Endothelial cell of umbilical vein (primary cell): ENCODE data around the gene PIP5K1A. TPM values are rescaled to one million over a fixed set of nuclear protein-coding genes. Genes with fewer than 3 reads are reported as not detected.

Source experiments
- BruUV-seq: library from RNA; stranded (reverse); fragments of 400-500 nt; replicated peaks from 2 replicates; lab custom pipeline; 2021; lab: Mats Ljungman, UMichigan
- CTCF ChIA-PET: fragments of 300-600, 350-600 bp; sonication (Branson Sonifier 250); formaldehyde crosslinking; loops from one replicate; lab custom pipeline; 2021; ENCODE audit warnings: antibody characterized with exemption, inconsistent platforms; lab: Charles Lee
- POLR2A ChIA-PET: fragments of 300-600, 350-600 bp; sonication (Branson Sonifier 250); formaldehyde crosslinking; loops from one replicate; lab custom pipeline; 2021; ENCODE audit warnings: antibody characterized with exemption, inconsistent platforms; lab: Charles Lee
- DNase-seq: peaks from one replicate; pipeline ENCODE4 v3.0.0-alpha.2; 2011; ENCODE audit warnings: low read depth, low spot score
- FAIRE-seq: peaks from 2 replicates; lab custom pipeline; 2011; peaks lifted over from hg19 to GRCh38; lab: Jason Lieb, UNC
- H2AFZ ChIP-seq: 2 replicates; pipeline ENCODE4 v1.6.0; 2012; ENCODE audit warnings: low read depth, low read length, control low read depth, inconsistent platforms
- H3K27ac ChIP-seq: 2 replicates; pipeline ENCODE4 v1.5.1; 2011; ENCODE audit warnings: low read depth, mild to moderate bottlenecking, control low read depth, low read length, moderate library complexity; ENCODE audit not compliant: insufficient read depth
- H3K27me3 ChIP-seq, 2 experiments: 2 replicates each; pipeline versions ENCODE4 v1.6.0 to v1.6.1; 2011; ENCODE audit warnings: low read length in 2 of 2, mixed read lengths in 1 of 2; ENCODE audit not compliant: control insufficient read depth in 2 of 2, insufficient read depth in 2 of 2
- H3K36me3 ChIP-seq, 2 experiments: 2 replicates in 1 of 2; 3 replicates in 1 of 2; pipeline ENCODE4 v1.5.1; 2011; ENCODE audit warnings: low read length in 2 of 2, mild to moderate bottlenecking in 1 of 2, moderate library complexity in 1 of 2; ENCODE audit not compliant: control insufficient read depth in 2 of 2, insufficient read depth in 2 of 2; ENCODE audit errors: extremely low read depth in 1 of 2
- H3K4me1 ChIP-seq: 3 replicates; pipeline ENCODE4 v1.5.1; 2011; ENCODE audit warnings: mild to moderate bottlenecking, low read length; ENCODE audit not compliant: control insufficient read depth, insufficient read depth; ENCODE audit errors: extremely low read depth
- H3K4me2 ChIP-seq: 2 replicates; pipeline ENCODE4 v1.6.1; 2011; ENCODE audit warnings: low read length, control low read depth, mixed read lengths; ENCODE audit not compliant: insufficient read depth
- H3K4me3 ChIP-seq, 3 experiments: fragments of 200-600 bp in 1 of 3; sonication (generic), shearing (Covaris generic) in 1 of 3; replicated peaks in 1 of 3; 2 replicates each; pipeline ENCODE4 v1.5.1; 2011 to 2016; ENCODE audit warnings: control low read depth in 3 of 3, low read length in 3 of 3, mild to moderate bottlenecking in 2 of 3, inconsistent platforms in 1 of 3, low read depth in 1 of 3, moderate library complexity in 1 of 3; ENCODE audit not compliant: insufficient read depth in 1 of 3
- H3K79me2 ChIP-seq: 2 replicates; pipeline ENCODE4 v1.6.0; 2012; ENCODE audit warnings: low read length, inconsistent platforms; ENCODE audit not compliant: control insufficient read depth, insufficient read depth
- H3K9ac ChIP-seq: replicated peaks from 2 replicates; pipeline ENCODE3; 2011; ENCODE audit warnings: low read length, control low read depth; ENCODE audit not compliant: insufficient read depth; ENCODE audit errors: extremely low read depth
- H3K9me1 ChIP-seq: replicated peaks from 3 replicates; pipeline ENCODE4 v1.6.0; 2011; ENCODE audit warnings: mild to moderate bottlenecking, low read length; ENCODE audit not compliant: control insufficient read depth, insufficient read depth; ENCODE audit errors: extremely low read depth
- H3K9me3 ChIP-seq: replicated peaks from 2 replicates; pipeline ENCODE4 v1.5.1; 2012; ENCODE audit warnings: low read length, inconsistent platforms; ENCODE audit not compliant: control insufficient read depth, insufficient read depth
- H4K20me1 ChIP-seq: replicated peaks from 2 replicates; pipeline ENCODE3; 2011; ENCODE audit warnings: mild to moderate bottlenecking, low read length; ENCODE audit not compliant: control insufficient read depth, insufficient read depth; ENCODE audit errors: extremely low read depth
- EZH2 ChIP-seq: IDR thresholded peaks from 2 replicates; pipeline ENCODE4 v1.6.1; 2012; ENCODE audit warnings: borderline replicate concordance, low read depth, mild to moderate bottlenecking, moderate library complexity, low read length, inconsistent platforms; ENCODE audit not compliant: severe bottlenecking
- FOS ChIP-seq: IDR thresholded peaks from 2 replicates; pipeline ENCODE4 v1.6.1; 2011; ENCODE audit warnings: mild to moderate bottlenecking, low read length, moderate library complexity, borderline replicate concordance; ENCODE audit not compliant: insufficient read depth
- GATA2 ChIP-seq: IDR thresholded peaks from 2 replicates; pipeline ENCODE4 v1.7.0; 2011; ENCODE audit warnings: low read depth, mild to moderate bottlenecking, moderate library complexity, mixed read lengths, low read length; ENCODE audit not compliant: insufficient read length, insufficient read depth
- JUN ChIP-seq: IDR thresholded peaks from 2 replicates; pipeline ENCODE4 v1.6.1; 2011; ENCODE audit warnings: borderline replicate concordance, low read depth; ENCODE audit not compliant: insufficient read length, insufficient read depth
- MYC ChIP-seq: IDR thresholded peaks from one replicate; pipeline ENCODE4 v1.6.1; 2011; ENCODE audit warnings: mild to moderate bottlenecking, low read depth, low read length
- POLR2A ChIP-seq: IDR thresholded peaks from 2 replicates; pipeline ENCODE4 v1.6.1; 2012; ENCODE audit warnings: low read depth, mild to moderate bottlenecking, control low read depth, low read length
- POLR2AphosphoS5 ChIP-seq: IDR thresholded peaks from 2 replicates; pipeline ENCODE4 v1.6.1; 2012; ENCODE audit warnings: low read depth, mild to moderate bottlenecking, control low read depth, low read length, moderate library complexity; ENCODE audit not compliant: insufficient read depth
- dilution Hi-C: fragments of 300-500 bp; cut with MboI; formaldehyde crosslinking; loops from one replicate; pipeline ENCODE4 v1.15.0; 2019; ENCODE audit warnings: low sequenced_read_pairs; ENCODE audit not compliant: extremely low pct_ligation_motif_present
- intact Hi-C: fragments of 100-400 bp; cut with micrococcal nuclease; formaldehyde crosslinking; loops from one replicate; pipeline ENCODE4 v1.10.0; 2022
- polyA plus RNA-seq, 4 experiments: library from polyadenylated mRNA; depleted of rRNA in 3 of 4; stranded (reverse) in 3 of 4; unstranded in 1 of 4; fragments of >200 nt; gene quantifications; 2 replicates each; pipeline versions ENCODE4 v1.2.1 to v1.2.3, GENCODE V29; 2011 to 2012; ENCODE audit warnings: missing spikeins in 1 of 4
- total RNA-seq: library from RNA; stranded (reverse); gene quantifications from 2 replicates; pipeline ENCODE4 v1.2.3, GENCODE V29; 2021
- TF ChIP-seq, protein P1 (sequence below): IDR thresholded peaks from 2 replicates; pipeline ENCODE4 v1.6.1; 2011; ENCODE audit not compliant: insufficient read depth, insufficient read length
- TF ChIP-seq, protein P2 (sequence below), 2 donors: IDR thresholded peaks; 1 replicate in 1 of 2; 2 replicates in 1 of 2; pipeline ENCODE4 v1.5.1; 2011; ENCODE audit warnings: low read length in 2 of 2, mild to moderate bottlenecking in 2 of 2, moderate library complexity in 2 of 2, control low read depth in 1 of 2, inconsistent platforms in 1 of 2, low read depth in 1 of 2; ENCODE audit not compliant: insufficient read depth in 1 of 2; ENCODE audit errors: extremely low read depth in 1 of 2

Gene PIP5K1A
- total and polyA plus RNA-seq, 2 donors (not counting 3 experiments of a cell fraction or from before 2014, with no cell fraction given) = 72.1 to 79.3 TPM

DNA sequence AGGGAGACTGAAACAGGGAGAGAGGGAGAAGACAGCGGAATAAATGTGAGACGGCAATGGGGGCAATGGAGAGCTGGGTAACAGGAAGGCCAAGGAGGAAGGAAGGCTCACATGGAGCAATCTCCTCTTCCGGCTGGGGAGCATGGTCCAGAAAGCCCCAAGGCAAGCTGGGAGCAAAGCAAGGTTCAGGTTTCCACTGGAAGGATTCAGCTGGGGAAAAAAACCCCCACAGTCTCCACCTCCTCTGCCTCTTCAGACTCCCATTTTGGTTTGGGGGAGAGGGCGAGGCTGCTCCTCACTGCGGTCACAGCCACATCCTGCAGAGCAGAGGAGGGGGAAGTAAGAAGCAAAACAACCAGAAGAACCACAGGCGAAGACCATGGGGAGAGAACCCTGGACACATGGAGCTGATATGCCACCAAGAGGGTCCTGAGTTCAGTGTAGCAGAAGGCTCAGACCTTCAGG is 41.3 kb upstream of the PIP5K1A start:
- ChIA-PET CTCF (interaction anchor here (0.5 to 11.7 kb wide), 13 partner anchors 8 to 187 kb away, joined by 3 to 623 read pairs (median 3); partner anchors contain the start of genes C1orf56, GABPB2 and TMOD4), POLR2A (interaction anchor here (3.0 kb wide), 1 partner anchor 57 kb away, joined by 16 read pairs; no protein-coding TSS in a partner anchor)
- Histone ChIP-seq H3K9ac (no peak overlapping the region), H3K36me3 (peaks cover 2 to 16% of the 10 kb centered on the region in 2 experiments), H3K27ac (no peak overlapping the region), H2AFZ (no peak overlapping the region), H3K4me1 (peaks cover 18% of the 10 kb centered on the region), H3K9me1 (no peaks in the 10 kb centered on the region), H3K27me3 (no peaks in the 10 kb centered on the region), H4K20me1 (no peaks in the 10 kb centered on the region), H3K4me3 (no peak overlapping the region), H3K9me3 (no peaks in the 10 kb centered on the region), H3K4me2 (no peak overlapping the region), H3K79me2 (no peaks in the 10 kb centered on the region)
- intact Hi-C loops (no loop called here), dilution Hi-C loops (no loop called here)
- BruUV-seq = no TSS peak
- DNase-seq = no peak
- FAIRE-seq = no peak
- TF ChIP-seq JUN (no peak), GATA2 (no peak), FOS (no peak), EZH2 (no peak), MYC (no peak), POLR2AphosphoS5 (no peak), POLR2A (no peak)
- TF ChIP-seq, protein P1, sequence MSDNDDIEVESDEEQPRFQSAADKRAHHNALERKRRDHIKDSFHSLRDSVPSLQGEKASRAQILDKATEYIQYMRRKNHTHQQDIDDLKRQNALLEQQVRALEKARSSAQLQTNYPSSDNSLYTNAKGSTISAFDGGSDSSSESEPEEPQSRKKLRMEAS = no peak
- TF ChIP-seq, protein P2, sequence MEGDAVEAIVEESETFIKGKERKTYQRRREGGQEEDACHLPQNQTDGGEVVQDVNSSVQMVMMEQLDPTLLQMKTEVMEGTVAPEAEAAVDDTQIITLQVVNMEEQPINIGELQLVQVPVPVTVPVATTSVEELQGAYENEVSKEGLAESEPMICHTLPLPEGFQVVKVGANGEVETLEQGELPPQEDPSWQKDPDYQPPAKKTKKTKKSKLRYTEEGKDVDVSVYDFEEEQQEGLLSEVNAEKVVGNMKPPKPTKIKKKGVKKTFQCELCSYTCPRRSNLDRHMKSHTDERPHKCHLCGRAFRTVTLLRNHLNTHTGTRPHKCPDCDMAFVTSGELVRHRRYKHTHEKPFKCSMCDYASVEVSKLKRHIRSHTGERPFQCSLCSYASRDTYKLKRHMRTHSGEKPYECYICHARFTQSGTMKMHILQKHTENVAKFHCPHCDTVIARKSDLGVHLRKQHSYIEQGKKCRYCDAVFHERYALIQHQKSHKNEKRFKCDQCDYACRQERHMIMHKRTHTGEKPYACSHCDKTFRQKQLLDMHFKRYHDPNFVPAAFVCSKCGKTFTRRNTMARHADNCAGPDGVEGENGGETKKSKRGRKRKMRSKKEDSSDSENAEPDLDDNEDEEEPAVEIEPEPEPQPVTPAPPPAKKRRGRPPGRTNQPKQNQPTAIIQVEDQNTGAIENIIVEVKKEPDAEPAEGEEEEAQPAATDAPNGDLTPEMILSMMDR (IDR thresholded peaks at IDR 0.05; ENCODE audit: extremely low read depth in 1 of 2, insufficient read depth in 1 of 2, low read depth in 1 of 2, low read length in 2 of 2) = no peak
